Prostate gland (tissue), 2 donors: ENCODE data around the gene PNO1. TPM values are rescaled to one million over a fixed set of nuclear protein-coding genes. Genes with fewer than 3 reads are reported as not detected.
A peak's percentile ranks its signal among the peaks of the same experiment; 100 is the strongest.

Source experiments
- DNase-seq: peaks from one replicate; pipeline ENCODE4 v3.0.0-alpha.2; 2019; ENCODE audit warnings: low spot score
- H3K27ac ChIP-seq, 2 donors: fragments of 200-600 bp; sonication (generic); 2 replicates each; pipeline ENCODE4 v1.5.1; 2017 to 2019
- H3K27me3 ChIP-seq: fragments of 200-600 bp; sonication (generic); replicated peaks from 2 replicates; pipeline ENCODE4 v1.5.1; 2019; ENCODE audit not compliant: insufficient read depth
- H3K36me3 ChIP-seq, 2 donors: fragments of 200-600 bp; sonication (generic); 1 replicate in 1 of 2; 2 replicates in 1 of 2; pipeline versions ENCODE4 v1.5.1 to v1.8.1; 2017 to 2019
- H3K4me1 ChIP-seq: fragments of 200-600 bp; sonication (generic); replicated peaks from 2 replicates; pipeline ENCODE4 v1.5.1; 2019
- H3K4me3 ChIP-seq, 2 donors: fragments of 200-600 bp; sonication (generic); 2 replicates each; pipeline ENCODE4 v1.5.1; 2017 to 2019
- H3K9me3 ChIP-seq: fragments of 200-600 bp; sonication (generic); 2 replicates; pipeline ENCODE4 v1.5.1; 2017
- POLR2A ChIP-seq: fragments of 450-650 bp; IDR thresholded peaks from one replicate; pipeline ENCODE4 v1.6.1; 2016; ENCODE audit warnings: antibody characterized with exemption, mild to moderate bottlenecking
- POLR2AphosphoS5 ChIP-seq: sonication (generic); formaldehyde crosslinking; IDR thresholded peaks from one replicate; pipeline ENCODE4 v1.6.1; 2017; ENCODE audit warnings: antibody characterized with exemption
- WGBS: methylation state at CpG from one replicate; pipeline ENCODE4 v1.1.5; 2018; 5-methylcytosine and 5-hydroxymethylcytosine counted together
- intact Hi-C: fragments of 100-400 bp; cut with DNase I; formaldehyde crosslinking; loops from one replicate; pipeline ENCODE4 v1.14.2; 2022
- total RNA-seq, 2 donors: library from RNA; depleted of rRNA; stranded (reverse); fragments of >200 nt; gene quantifications; one replicate each; pipeline ENCODE4 v1.1.0, GENCODE V29; 2016
- TF ChIP-seq, protein P1 (sequence below), 4 experiments: fragments of 200-600 bp in 2 of 4; fragments of 450-650 bp in 2 of 4; sonication (generic) in 2 of 4; IDR thresholded peaks; 1 replicate in 3 of 4; 2 replicates in 1 of 4; pipeline ENCODE4 v1.5.1; 2016 to 2019; ENCODE audit warnings: antibody characterized with exemption in 4 of 4, mild to moderate bottlenecking in 2 of 4, moderate library complexity in 2 of 4

The PNO1 gene
- total RNA-seq, 2 donors from 2014 or later, result 10.1 to 20.2 TPM

DNA sequence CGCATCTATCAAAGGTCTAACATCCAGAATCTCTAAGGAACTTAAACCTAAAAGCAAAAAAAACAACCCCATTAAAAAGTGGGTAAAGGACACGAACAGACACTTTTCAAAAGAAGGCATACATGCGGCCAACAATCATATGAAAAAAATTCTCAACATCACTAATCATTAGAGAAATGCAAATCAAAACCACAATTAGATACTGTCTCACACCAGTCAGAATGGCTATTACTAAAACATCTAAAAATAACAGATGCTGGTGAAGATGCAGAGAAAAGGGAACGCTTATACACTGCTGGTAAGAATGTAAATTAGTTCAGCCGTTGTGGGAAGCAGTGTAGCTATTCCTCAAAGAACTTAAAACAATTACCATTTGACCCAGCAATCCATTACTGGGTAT is 56.7 kb downstream of the PNO1 start:
- WGBS, result 89% methylated on average over 5 of the region's 5 CpGs
- Histone ChIP-seq H3K27ac (no peak overlapping the region), H3K4me1 (peaks cover 3% of the 10 kb centered on the region), H3K9me3 (no peaks in the 10 kb centered on the region), H3K36me3 (no peaks in the 10 kb centered on the region), H3K27me3 (no peaks in the 10 kb centered on the region), H3K4me3 (no peak overlapping the region)
- TF ChIP-seq POLR2A (no peak), POLR2AphosphoS5 (no peak)
- TF ChIP-seq, protein P1, sequence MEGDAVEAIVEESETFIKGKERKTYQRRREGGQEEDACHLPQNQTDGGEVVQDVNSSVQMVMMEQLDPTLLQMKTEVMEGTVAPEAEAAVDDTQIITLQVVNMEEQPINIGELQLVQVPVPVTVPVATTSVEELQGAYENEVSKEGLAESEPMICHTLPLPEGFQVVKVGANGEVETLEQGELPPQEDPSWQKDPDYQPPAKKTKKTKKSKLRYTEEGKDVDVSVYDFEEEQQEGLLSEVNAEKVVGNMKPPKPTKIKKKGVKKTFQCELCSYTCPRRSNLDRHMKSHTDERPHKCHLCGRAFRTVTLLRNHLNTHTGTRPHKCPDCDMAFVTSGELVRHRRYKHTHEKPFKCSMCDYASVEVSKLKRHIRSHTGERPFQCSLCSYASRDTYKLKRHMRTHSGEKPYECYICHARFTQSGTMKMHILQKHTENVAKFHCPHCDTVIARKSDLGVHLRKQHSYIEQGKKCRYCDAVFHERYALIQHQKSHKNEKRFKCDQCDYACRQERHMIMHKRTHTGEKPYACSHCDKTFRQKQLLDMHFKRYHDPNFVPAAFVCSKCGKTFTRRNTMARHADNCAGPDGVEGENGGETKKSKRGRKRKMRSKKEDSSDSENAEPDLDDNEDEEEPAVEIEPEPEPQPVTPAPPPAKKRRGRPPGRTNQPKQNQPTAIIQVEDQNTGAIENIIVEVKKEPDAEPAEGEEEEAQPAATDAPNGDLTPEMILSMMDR (IDR thresholded peaks at IDR 0.05), result no peak
- intact Hi-C loops, result no loop called here
- no peak for DNase-seq

DNA sequence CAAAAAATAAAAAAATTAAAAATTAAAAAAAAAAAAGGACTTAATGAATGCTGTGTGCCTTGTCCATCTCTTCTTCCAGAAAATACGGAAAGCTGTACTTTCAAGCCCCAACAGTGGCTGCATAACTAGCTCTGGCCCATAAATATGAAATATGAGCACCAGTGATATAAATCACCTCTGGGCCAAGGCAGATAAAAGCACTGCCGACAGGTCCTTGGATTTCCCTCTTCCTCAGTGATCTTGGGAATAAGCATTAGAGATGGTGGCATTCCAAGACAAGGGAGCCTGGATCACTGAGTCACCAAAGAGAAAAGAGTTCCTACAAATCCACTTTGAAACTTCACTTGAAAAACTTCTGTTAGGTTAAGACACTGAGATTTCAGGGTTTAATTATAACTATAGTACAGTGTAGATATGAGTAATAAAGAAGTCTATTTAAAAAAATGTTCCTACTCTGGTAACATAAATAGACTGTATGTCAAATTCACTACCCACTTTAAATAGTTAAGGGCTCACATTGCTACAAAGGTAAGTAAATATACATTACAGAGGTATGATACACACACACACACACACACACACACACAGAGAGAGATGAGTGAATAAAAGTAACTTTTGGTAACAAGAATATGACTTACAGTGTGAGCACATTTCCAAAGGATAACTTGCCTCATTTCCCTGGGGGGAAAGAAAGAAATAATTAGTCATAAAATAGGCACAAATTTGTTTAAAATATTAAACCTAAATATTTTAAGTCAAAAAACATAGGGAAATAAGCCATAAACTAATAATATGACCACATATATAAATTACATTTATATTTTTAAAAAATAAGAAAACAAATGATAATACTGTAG is 59.0 kb downstream of the PNO1 start:
- DNase-seq, result peak; percentile 6
- 0% methylated on average over 2 of the region's 2 CpGs for WGBS
- TF ChIP-seq, protein P1 (IDR thresholded peaks at IDR 0.05), result no peak
- peak; percentile 9 for TF ChIP-seq POLR2AphosphoS5
- Histone ChIP-seq H3K4me1 (peaks cover 3% of the 10 kb centered on the region), H3K36me3 (no peaks in the 10 kb centered on the region), H3K9me3 (no peaks in the 10 kb centered on the region), H3K4me3 (no peak overlapping the region), H3K27me3 (no peaks in the 10 kb centered on the region), H3K27ac (no peak overlapping the region)
- intact Hi-C loops, result no loop called here

DNA sequence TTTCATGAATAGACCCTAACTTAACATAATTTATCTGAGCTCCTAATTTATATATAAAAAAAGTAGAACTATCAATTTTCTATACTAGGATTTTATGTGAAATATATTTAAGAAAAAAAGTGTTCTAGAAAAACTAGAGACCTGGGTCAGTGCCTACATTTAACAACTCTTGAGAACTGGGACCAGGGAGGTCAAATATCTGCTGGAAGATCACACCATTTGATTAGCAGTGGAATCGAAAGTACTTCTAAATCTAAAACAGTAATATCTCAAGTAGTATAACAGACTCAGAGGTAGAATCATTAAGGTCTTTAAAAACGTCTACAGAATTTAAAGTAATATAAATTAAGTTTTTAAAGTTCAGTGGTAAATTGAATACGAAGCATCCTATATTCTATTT is 60.0 kb downstream of the PNO1 start:
- Histone ChIP-seq H3K9me3 (no peaks in the 10 kb centered on the region), H3K4me1 (peaks cover 3% of the 10 kb centered on the region), H3K27me3 (no peaks in the 10 kb centered on the region), H3K27ac (no peak overlapping the region), H3K4me3 (no peak overlapping the region), H3K36me3 (no peaks in the 10 kb centered on the region)
- TF ChIP-seq POLR2A (no peak), POLR2AphosphoS5 (no peak)
- TF ChIP-seq, protein P1 (IDR thresholded peaks at IDR 0.05), result no peak
- no peak for DNase-seq
- 45% methylated on average over 3 of the region's 3 CpGs for WGBS
- intact Hi-C loops, result no loop called here

DNA sequence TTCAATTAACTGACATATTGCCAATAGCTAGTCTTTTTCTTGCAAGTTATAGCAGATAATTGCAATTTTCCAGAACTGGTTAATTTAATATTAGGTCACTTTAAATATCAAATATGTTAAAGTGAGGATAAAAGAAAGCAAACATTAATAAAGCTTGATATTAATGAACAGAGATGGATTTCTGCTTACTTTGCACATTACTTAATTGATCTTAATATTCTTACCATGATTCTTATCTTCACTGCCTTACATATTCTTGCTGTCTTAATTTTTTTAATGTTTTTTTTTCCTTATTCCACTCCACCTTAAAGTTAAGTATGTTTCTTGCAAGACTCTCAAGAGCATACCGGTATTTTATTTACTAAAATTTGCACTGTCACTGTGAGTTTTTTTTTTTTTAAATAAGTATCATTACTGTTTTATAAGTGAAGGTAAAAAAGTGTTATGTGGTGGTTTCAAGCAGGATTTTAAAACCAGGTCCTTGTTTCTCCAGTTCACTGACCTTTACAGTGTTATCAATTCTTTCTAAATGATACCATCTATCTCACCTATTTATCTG is 60.7 kb downstream of the PNO1 start:
- 39% methylated on average over 1 of the region's 1 CpG for WGBS
- no peaks in the 10 kb centered on the region for H3K27me3 ChIP-seq
- H3K36me3 ChIP-seq, result no peaks in the 10 kb centered on the region
- DNase-seq, result no peak
- intact Hi-C loops, result no loop called here
- no peak overlapping the region for H3K4me3 ChIP-seq
- H3K4me1 ChIP-seq, result peaks cover 3% of the 10 kb centered on the region
- no peak for TF ChIP-seq POLR2A
- TF ChIP-seq, protein P1 (IDR thresholded peaks at IDR 0.05), result no peak
- TF ChIP-seq POLR2AphosphoS5, result no peak
- H3K27ac ChIP-seq, result no peak overlapping the region
- H3K9me3 ChIP-seq, result no peaks in the 10 kb centered on the region

DNA sequence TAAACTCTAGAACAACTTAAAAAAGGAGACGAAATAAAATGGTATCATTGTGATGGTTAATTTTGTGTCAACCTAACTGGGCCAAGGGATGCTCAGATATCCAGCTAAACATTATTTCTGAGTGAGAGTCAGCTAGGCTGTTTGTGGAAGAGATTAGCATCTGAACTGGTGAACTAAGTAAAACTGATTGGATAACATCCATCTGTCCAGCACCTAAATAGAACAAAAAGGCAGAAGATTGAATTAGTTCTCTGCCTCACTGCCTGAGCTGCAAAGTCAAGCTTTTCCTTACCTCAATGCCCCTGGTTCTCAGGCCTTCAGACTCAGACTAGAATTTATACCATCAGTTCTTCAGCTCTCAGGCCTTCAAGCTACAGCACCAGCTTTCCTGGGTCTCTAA is 64.6 kb downstream of the PNO1 start:
- no peak for DNase-seq
- WGBS, result 50% methylated on average over 1 of the region's 1 CpG

More for the DNA sequence above, 64.6 kb downstream of the PNO1 start:
- H3K36me3 ChIP-seq, result no peaks in the 10 kb centered on the region
- no peaks in the 10 kb centered on the region for H3K27me3 ChIP-seq
- TF ChIP-seq, protein P1 (IDR thresholded peaks at IDR 0.05), result no peak
- TF ChIP-seq POLR2AphosphoS5 (no peak), POLR2A (no peak)
- intact Hi-C loops, result no loop called here
- H3K9me3 ChIP-seq, result no peaks in the 10 kb centered on the region
- H3K27ac ChIP-seq, result no peak overlapping the region
- H3K4me3 ChIP-seq, result no peak overlapping the region
- H3K4me1 ChIP-seq, result peaks cover 3% of the 10 kb centered on the region
